HepG2 (cell line): Measurements from ENCODE around the gene EPB41L3. TPM values are rescaled to one million over a fixed set of nuclear protein-coding genes. Genes with fewer than 3 reads are reported as not detected.

Experiments
- ATAC-seq: fragments of 200-7000 bp; cut with Tn5 transposase; 3 replicates; pipeline ENCODE4 v1.9.1; 2020; ENCODE audit warnings: mild to moderate bottlenecking, moderate library complexity
- BruUV-seq: library from RNA; stranded (reverse); fragments of 400-500 nt; replicated peaks from 2 replicates; lab custom pipeline; 2021; lab: Mats Ljungman, UMichigan
- CTCF ChIA-PET: fragments of 300-600 bp; formaldehyde crosslinking; extraction: SDS; loops from one replicate; lab custom pipeline; 2021; ENCODE audit warnings: low total read pairs, inconsistent platforms, low intra/inter-chr PET ratio; lab: Yijun Ruan, JAX
- POLR2A ChIA-PET: fragments of 350-600 bp; sonication (Branson Sonifier 250); formaldehyde crosslinking; loops from one replicate; lab custom pipeline; 2020; ENCODE audit warnings: antibody characterized with exemption, inconsistent platforms; lab: Yijun Ruan, JAX
- DNase-seq: peaks from one replicate; pipeline ENCODE4 v3.0.0-alpha.2; 2015; ENCODE audit warnings: low spot score
- FAIRE-seq: peaks from 3 replicates; lab custom pipeline; 2011; peaks lifted over from hg19 to GRCh38; lab: Jason Lieb, UNC
- H2AFZ ChIP-seq: one replicate; pipeline ENCODE4 v1.6.1; 2011; ENCODE audit warnings: low read length, inconsistent platforms
- H3K27ac ChIP-seq: fragments of 300-600 bp; 3 replicates; pipeline ENCODE4 v1.8.0; 2011; ENCODE audit warnings: mixed run types, mild to moderate bottlenecking, mixed read lengths, low read length, inconsistent platforms; ENCODE audit not compliant: insufficient read depth; ENCODE audit errors: extremely low read length
- H3K27me3 ChIP-seq, 2 experiments: fragments of 200-600 bp in 1 of 2; 2 replicates in 1 of 2; 3 replicates in 1 of 2; pipeline versions ENCODE4 v1.6.0 to v1.8.0; 2011; ENCODE audit warnings: low read length in 2 of 2, mild to moderate bottlenecking in 2 of 2, moderate library complexity in 2 of 2, inconsistent platforms in 1 of 2; ENCODE audit not compliant: insufficient read depth in 2 of 2, control insufficient read depth in 1 of 2
- H3K36me3 ChIP-seq, 2 experiments: fragments of 200-600 bp in 1 of 2; replicated peaks in 1 of 2; 2 replicates in 1 of 2; 3 replicates in 1 of 2; pipeline versions ENCODE4 v1.5.1 to v1.8.0; 2011; ENCODE audit warnings: low read length in 2 of 2, inconsistent platforms in 1 of 2; ENCODE audit not compliant: insufficient read depth in 2 of 2, control insufficient read depth in 1 of 2
- H3K4me1 ChIP-seq: 2 replicates; pipeline ENCODE4 v1.5.1; 2012; ENCODE audit warnings: low read length, inconsistent platforms; ENCODE audit not compliant: insufficient read depth
- H3K4me2 ChIP-seq: 2 replicates; pipeline ENCODE4 v1.6.0; 2011; ENCODE audit warnings: low read depth, low read length, inconsistent platforms
- H3K4me3 ChIP-seq, 3 experiments: fragments of 200-600 bp in 1 of 3; sonication (generic), shearing (Covaris generic) in 1 of 3; replicated peaks in 1 of 3; 2 replicates each; pipeline ENCODE4 v1.5.1; 2011 to 2016; ENCODE audit warnings: low read length in 3 of 3, inconsistent platforms in 2 of 3, low read depth in 2 of 3, mild to moderate bottlenecking in 2 of 3, control low read depth in 1 of 3, mixed read lengths in 1 of 3; ENCODE audit not compliant: insufficient read depth in 1 of 3
- H3K79me2 ChIP-seq: one replicate; pipeline ENCODE4 v1.6.1; 2011; ENCODE audit warnings: low read length, inconsistent platforms; ENCODE audit not compliant: insufficient read depth
- H3K9ac ChIP-seq: 2 replicates; pipeline ENCODE4 v1.6.0; 2011; ENCODE audit warnings: mild to moderate bottlenecking, low read depth, low read length, inconsistent platforms; ENCODE audit not compliant: insufficient read depth
- H3K9me3 ChIP-seq: 2 replicates; pipeline ENCODE4 v1.5.1; 2012; ENCODE audit warnings: mild to moderate bottlenecking, low read length
- H4K20me1 ChIP-seq: 2 replicates; pipeline ENCODE4 v1.6.0; 2011; ENCODE audit warnings: inconsistent platforms, mild to moderate bottlenecking, low read length, moderate library complexity; ENCODE audit not compliant: insufficient read depth
- FOXJ3 ChIP-seq: sonication (generic); formaldehyde crosslinking; IDR thresholded peaks from 2 replicates; pipeline ENCODE4 v1.4.0; 2020; ENCODE audit warnings: missing genetic modification reagents, mild to moderate bottlenecking, borderline replicate concordance
- MZF1 ChIP-seq: sonication (generic); formaldehyde crosslinking; IDR thresholded peaks from 2 replicates; pipeline ENCODE4 v1.8.1; 2023; ENCODE audit warnings: mild to moderate bottlenecking, missing genetic modification reagents, borderline replicate concordance
- RXRA ChIP-seq: sonication (generic); formaldehyde crosslinking; IDR thresholded peaks from 2 replicates; pipeline ENCODE4 v1.5.1; 2020; ENCODE audit warnings: missing genetic modification reagents
- ZBTB3 ChIP-seq: sonication (generic); formaldehyde crosslinking; IDR thresholded peaks from 2 replicates; pipeline ENCODE4 v1.4.0; 2020; ENCODE audit warnings: low read depth, mild to moderate bottlenecking, moderate library complexity, missing genetic modification reagents, borderline replicate concordance
- ZBTB7A ChIP-seq: sonication (generic); formaldehyde crosslinking; IDR thresholded peaks from 2 replicates; pipeline ENCODE4 v1.8.0; 2022; ENCODE audit warnings: mild to moderate bottlenecking, missing genetic modification reagents
- ZNF101 ChIP-seq: sonication (generic); formaldehyde crosslinking; IDR thresholded peaks from 2 replicates; pipeline ENCODE4 v1.4.0; 2020; ENCODE audit warnings: mild to moderate bottlenecking, low read depth, missing genetic modification reagents, borderline replicate concordance
- ZNF17 ChIP-seq: sonication (generic); formaldehyde crosslinking; IDR thresholded peaks from 2 replicates; pipeline ENCODE4 v1.5.0; 2020; ENCODE audit warnings: mild to moderate bottlenecking, missing genetic modification reagents
- ZNF225 ChIP-seq: sonication (generic); formaldehyde crosslinking; IDR thresholded peaks from 2 replicates; pipeline ENCODE4 v1.4.0; 2020; ENCODE audit warnings: mild to moderate bottlenecking, missing genetic modification reagents
- WGBS: methylation state at CpG from one replicate; pipeline ENCODE4 v1.1.6; 2017; ENCODE audit warnings: low lambda C conversion rate; 5-methylcytosine and 5-hydroxymethylcytosine counted together
- in situ Hi-C: cut with HindIII; loops from 2 replicates; pipeline ENCODE4 v1.10.0; 2017; ENCODE audit warnings: low pct_unique_long_range_greater_than_20kb; ENCODE audit not compliant: extremely low pct_ligation_motif_present
- intact Hi-C: fragments of 100-400 bp; cut with micrococcal nuclease; formaldehyde crosslinking; loops from one replicate; pipeline ENCODE4 v1.10.0; 2022; ENCODE audit not compliant: unreplicated experiment
- polyA plus RNA-seq, 8 experiments: library from polyadenylated mRNA; depleted of rRNA in 3 of 8; stranded (reverse) in 7 of 8; unstranded in 1 of 8; fragments of >200 nt; fragmentation: Illumina TruSeq in 4 of 8; extraction: Trizol in 4 of 8; gene quantifications; 2 replicates each; pipeline versions ENCODE4 v1.2.1 to v1.2.3, GENCODE V29; 2011 to 2016; ENCODE audit warnings: low read depth in 4 of 8, missing spikeins in 1 of 8, mixed read lengths in 1 of 8; ENCODE audit not compliant: insufficient read depth in 1 of 8
- total RNA-seq, 5 experiments: library from RNA; depleted of rRNA; stranded (reverse); fragments of >200 nt; fragmentation: Illumina TruSeq; extraction: Trizol; gene quantifications; 2 replicates each; pipeline ENCODE4 v1.2.3, GENCODE V29; 2016; ENCODE audit warnings: low read depth in 1 of 5
- TF ChIP-seq, protein P1 (sequence below): sonication (generic); formaldehyde crosslinking; conservative IDR thresholded peaks from 2 replicates; pipeline ENCODE4 v1.4.0; 2020; ENCODE audit warnings: missing genetic modification reagents
- TF ChIP-seq, protein P2 (sequence below): IDR thresholded peaks from 2 replicates; pipeline ENCODE4 v1.6.1; 2016; ENCODE audit warnings: low read depth, missing genetic modification reagents, missing compliant biosample characterization
- TF ChIP-seq, protein P3 (sequence below): sonication (generic); formaldehyde crosslinking; IDR thresholded peaks from 2 replicates; pipeline ENCODE4 v1.4.0; 2020; ENCODE audit warnings: missing genetic modification reagents

EPB41L3 gene
- total and polyA plus RNA-seq, 2 of the 13 experiments (the other 11 are each of a cell fraction or from before 2014, with no cell fraction given): not detected

DNA sequence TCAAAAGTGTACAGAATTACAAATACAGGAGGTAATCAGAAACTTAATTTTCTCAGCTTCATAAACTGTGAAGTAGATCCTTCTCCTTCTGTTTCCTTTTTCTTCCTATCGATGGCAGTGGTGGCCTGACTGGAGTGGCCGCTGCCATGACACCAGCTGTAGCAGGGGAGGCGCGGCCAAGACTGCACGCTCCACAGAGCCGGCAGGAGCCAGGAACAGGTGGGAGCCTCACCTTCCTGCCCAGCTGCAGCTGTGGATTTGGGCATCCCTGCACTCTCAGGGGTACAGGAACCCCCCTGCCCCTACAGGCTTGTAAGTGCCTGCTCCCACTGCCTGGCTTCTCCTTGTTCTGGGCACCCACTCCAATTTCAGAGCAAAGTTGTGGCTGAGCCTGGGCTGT lies 76.1 kb downstream of the EPB41L3 start:
- Histone ChIP-seq H3K36me3 (no peaks in the 10 kb centered on the region), H3K4me1 (no peaks in the 10 kb centered on the region), H3K4me2 (no peak overlapping the region), H3K27me3 (peaks cover 1 to 3% of the 10 kb centered on the region in 2 experiments; a peak in 3 of 5 replicates), H2AFZ (no peak overlapping the region), H3K79me2 (no peaks in the 10 kb centered on the region), H3K27ac (no peak overlapping the region), H4K20me1 (no peaks in the 10 kb centered on the region), H3K9me3 (no peaks in the 10 kb centered on the region), H3K9ac (no peak overlapping the region), H3K4me3 (no peak overlapping the region)
- BruUV-seq: no TSS peak
- CTCF ChIA-PET: no interaction called here
- no peak for FAIRE-seq
- intact Hi-C loops (no loop called here), in situ Hi-C loops (no loop called here)
- WGBS: 36% methylated on average over 6 of the region's 6 CpGs
- ATAC-seq: no peak
- no peak for DNase-seq
- POLR2A ChIA-PET: no interaction called here
- no peak for TF ChIP-seq FOXJ3
- TF ChIP-seq ZNF225: no peak
- TF ChIP-seq, protein P1, sequence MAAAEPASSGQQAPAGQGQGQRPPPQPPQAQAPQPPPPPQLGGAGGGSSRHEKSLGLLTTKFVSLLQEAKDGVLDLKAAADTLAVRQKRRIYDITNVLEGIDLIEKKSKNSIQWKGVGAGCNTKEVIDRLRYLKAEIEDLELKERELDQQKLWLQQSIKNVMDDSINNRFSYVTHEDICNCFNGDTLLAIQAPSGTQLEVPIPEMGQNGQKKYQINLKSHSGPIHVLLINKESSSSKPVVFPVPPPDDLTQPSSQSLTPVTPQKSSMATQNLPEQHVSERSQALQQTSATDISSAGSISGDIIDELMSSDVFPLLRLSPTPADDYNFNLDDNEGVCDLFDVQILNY (CRISPR knock-in tag): no peak
- TF ChIP-seq, protein P2, sequence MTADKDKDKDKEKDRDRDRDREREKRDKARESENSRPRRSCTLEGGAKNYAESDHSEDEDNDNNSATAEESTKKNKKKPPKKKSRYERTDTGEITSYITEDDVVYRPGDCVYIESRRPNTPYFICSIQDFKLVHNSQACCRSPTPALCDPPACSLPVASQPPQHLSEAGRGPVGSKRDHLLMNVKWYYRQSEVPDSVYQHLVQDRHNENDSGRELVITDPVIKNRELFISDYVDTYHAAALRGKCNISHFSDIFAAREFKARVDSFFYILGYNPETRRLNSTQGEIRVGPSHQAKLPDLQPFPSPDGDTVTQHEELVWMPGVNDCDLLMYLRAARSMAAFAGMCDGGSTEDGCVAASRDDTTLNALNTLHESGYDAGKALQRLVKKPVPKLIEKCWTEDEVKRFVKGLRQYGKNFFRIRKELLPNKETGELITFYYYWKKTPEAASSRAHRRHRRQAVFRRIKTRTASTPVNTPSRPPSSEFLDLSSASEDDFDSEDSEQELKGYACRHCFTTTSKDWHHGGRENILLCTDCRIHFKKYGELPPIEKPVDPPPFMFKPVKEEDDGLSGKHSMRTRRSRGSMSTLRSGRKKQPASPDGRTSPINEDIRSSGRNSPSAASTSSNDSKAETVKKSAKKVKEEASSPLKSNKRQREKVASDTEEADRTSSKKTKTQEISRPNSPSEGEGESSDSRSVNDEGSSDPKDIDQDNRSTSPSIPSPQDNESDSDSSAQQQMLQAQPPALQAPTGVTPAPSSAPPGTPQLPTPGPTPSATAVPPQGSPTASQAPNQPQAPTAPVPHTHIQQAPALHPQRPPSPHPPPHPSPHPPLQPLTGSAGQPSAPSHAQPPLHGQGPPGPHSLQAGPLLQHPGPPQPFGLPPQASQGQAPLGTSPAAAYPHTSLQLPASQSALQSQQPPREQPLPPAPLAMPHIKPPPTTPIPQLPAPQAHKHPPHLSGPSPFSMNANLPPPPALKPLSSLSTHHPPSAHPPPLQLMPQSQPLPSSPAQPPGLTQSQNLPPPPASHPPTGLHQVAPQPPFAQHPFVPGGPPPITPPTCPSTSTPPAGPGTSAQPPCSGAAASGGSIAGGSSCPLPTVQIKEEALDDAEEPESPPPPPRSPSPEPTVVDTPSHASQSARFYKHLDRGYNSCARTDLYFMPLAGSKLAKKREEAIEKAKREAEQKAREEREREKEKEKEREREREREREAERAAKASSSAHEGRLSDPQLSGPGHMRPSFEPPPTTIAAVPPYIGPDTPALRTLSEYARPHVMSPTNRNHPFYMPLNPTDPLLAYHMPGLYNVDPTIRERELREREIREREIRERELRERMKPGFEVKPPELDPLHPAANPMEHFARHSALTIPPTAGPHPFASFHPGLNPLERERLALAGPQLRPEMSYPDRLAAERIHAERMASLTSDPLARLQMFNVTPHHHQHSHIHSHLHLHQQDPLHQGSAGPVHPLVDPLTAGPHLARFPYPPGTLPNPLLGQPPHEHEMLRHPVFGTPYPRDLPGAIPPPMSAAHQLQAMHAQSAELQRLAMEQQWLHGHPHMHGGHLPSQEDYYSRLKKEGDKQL (CRISPR knock-in tag): no peak
- no peak for TF ChIP-seq MZF1 (CRISPR knock-in tag)
- TF ChIP-seq, protein P3, sequence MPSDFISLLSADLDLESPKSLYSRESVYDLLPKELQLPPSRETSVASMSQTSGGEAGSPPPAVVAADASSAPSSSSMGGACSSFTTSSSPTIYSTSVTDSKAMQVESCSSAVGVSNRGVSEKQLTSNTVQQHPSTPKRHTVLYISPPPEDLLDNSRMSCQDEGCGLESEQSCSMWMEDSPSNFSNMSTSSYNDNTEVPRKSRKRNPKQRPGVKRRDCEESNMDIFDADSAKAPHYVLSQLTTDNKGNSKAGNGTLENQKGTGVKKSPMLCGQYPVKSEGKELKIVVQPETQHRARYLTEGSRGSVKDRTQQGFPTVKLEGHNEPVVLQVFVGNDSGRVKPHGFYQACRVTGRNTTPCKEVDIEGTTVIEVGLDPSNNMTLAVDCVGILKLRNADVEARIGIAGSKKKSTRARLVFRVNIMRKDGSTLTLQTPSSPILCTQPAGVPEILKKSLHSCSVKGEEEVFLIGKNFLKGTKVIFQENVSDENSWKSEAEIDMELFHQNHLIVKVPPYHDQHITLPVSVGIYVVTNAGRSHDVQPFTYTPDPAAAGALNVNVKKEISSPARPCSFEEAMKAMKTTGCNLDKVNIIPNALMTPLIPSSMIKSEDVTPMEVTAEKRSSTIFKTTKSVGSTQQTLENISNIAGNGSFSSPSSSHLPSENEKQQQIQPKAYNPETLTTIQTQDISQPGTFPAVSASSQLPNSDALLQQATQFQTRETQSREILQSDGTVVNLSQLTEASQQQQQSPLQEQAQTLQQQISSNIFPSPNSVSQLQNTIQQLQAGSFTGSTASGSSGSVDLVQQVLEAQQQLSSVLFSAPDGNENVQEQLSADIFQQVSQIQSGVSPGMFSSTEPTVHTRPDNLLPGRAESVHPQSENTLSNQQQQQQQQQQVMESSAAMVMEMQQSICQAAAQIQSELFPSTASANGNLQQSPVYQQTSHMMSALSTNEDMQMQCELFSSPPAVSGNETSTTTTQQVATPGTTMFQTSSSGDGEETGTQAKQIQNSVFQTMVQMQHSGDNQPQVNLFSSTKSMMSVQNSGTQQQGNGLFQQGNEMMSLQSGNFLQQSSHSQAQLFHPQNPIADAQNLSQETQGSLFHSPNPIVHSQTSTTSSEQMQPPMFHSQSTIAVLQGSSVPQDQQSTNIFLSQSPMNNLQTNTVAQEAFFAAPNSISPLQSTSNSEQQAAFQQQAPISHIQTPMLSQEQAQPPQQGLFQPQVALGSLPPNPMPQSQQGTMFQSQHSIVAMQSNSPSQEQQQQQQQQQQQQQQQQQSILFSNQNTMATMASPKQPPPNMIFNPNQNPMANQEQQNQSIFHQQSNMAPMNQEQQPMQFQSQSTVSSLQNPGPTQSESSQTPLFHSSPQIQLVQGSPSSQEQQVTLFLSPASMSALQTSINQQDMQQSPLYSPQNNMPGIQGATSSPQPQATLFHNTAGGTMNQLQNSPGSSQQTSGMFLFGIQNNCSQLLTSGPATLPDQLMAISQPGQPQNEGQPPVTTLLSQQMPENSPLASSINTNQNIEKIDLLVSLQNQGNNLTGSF (CRISPR knock-in tag): no peak
- TF ChIP-seq ZBTB3 (CRISPR knock-in tag): no peak
- TF ChIP-seq RXRA (CRISPR knock-in tag): no peak
- TF ChIP-seq ZBTB7A (CRISPR knock-in tag): no peak
- no peak for TF ChIP-seq ZNF17 (CRISPR knock-in tag)
- no peak for TF ChIP-seq ZNF101
